Brain pericyte (primary cell): Measurements from ENCODE around the gene TBXT.
"Not testable (repeated sequence)": the region's sequence is repeated elsewhere in the genome, so short reads cannot be mapped to it uniquely, and the experiment has no call there.

Experiments
- DNase-seq: peaks from one replicate; pipeline ENCODE4 v3.0.0-alpha.2; 2012; ENCODE audit warnings: low read depth, low spot score

TBXT gene

DNA sequence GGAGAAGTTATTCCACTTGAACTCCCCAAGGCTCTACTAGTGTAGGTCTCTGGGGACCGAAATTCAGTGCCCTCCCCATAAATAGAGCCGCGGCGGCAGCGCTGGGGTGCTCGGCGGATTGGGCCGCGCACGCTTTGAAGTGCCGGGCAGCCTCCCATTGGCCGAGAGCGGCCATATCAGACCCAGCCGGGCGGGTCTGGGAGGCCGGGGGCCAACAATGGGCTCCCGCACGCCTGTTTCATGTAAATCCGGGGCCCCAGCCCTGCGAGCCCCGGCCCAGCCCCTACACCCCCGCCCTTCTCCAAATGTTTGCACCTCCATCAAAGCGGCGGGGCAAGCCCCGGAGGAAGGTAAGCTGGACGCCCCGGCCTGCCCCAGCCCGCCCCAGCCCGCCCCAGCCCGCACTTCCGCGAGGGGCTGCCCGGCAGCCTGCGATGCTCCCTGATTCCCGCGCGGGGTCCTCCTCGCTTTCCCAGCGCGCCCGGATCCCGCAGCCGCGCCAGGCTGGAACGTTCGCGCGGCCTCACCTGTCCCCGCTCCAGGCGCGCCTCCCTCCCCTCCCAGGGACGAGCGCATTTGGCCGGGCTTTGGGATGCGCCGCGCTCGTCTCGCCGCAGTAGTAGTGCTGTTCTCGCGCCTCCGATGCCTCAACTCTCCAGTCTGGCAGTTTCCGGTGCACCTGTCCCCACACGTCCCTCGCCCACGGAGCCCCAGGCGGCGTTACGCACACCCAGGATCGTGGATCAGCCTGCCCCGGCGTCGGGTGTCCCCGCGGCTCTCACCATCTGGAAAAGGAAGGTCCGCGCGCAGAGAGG is at the start of gene TBXT:
TBXT (minus strand) TSS at position 51 of the 815 bp plus-strand sequence. CDS start 260 bp downstream, outside the sequence.
- no peak for DNase-seq

DNA sequence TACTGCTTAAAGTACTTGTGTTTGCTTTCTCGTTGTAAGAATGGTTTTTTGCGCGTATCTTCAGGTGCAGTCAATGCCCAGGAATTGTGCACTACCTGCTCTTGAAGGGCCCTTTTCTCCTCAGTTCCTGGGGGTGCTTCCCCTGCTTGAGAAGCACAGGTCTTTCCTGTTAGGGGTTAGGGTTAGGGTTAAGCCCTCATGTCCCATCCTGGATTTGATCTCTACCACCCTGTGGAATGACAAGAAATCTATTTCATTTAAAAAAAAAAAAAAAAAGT is 39.6 kb upstream of the TBXT start:
- DNase-seq, result no peak

GRCh38 chr6:166206510-166207283 is 39.0 kb upstream of the TBXT start:
- DNase-seq, result no peak

DNA sequence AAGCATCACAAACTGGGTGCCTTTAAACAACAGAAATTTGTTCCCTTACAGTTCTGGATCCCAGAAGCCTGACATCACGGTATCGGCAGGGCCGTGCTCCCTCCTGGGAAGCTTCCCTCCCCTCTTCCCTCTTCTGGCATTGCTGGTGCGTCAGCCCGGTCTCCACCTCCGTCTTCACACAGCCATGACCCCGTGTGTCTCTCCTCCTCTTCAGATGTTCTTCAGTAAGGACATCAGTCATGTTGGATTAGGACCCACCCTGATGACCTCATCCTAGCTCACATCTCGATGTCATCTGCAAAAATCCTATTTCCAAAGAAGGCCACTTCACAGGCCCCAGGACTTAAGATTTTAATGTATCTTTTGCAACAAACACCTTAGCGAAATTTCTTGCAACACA is 38.4 kb upstream of the TBXT start:
- no peak for DNase-seq

GRCh38 chr6:166204852-166205650 is 37.4 kb upstream of the TBXT start:
- no peak for DNase-seq

- no peak for DNase-seq
Measured at GRCh38 chr6:166203641-166204222, 36.1 kb upstream of the TBXT start.

DNA sequence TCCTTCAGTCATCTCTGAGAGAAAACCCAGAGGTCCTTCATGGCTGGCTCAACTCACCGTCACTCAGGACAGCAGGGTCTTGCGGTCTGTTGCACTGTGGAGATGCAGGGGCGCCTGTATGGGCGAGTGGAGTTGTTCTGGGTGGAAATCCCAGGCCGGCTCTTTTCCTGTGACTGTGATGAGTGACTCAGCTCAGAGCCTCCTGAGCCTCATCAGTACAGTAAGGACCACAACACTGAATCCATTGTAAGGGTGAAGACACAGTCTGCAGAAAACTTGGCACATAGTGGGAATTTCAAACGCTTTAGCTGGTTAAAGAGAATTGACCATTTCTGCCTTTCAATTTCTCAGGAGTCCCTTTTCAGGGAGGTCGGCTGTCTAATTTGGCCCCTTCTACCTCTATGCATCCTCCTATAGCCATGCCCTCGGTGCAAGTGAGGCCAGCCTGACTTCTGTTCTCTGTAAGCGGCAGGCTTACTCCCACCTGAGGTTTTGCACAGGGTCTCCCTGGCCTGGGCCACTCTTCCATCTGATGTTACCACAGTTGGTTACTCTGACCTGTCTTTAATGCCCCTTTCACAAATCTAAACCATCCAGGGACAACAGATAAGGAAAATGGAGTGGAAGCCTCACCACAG is 35.5 kb upstream of the TBXT start:
- no peak for DNase-seq

DNA sequence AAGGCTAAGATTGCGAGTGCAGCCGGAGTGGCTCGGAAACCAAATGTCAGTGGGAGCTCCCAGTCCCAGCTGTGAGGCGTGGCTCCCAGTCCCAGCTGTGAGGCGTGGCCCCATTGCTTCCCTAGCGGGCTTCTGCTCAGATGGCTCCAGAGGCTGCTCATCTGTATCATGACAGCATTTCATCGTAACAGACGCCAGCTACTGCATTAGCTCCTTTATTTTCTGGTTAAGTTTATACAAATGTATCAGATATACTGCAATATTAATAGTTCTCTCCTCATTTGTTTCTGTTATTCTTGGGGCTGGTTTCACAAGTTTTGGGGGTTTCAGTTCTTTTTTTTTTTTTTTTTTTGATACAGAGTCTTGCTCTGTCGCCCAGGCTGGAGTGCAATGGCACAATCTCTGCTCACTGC is 34.7 kb upstream of the TBXT start:
- DNase-seq, result no peak

- DNase-seq, result no peak
Measured at GRCh38 chr6:166201878-166202277, 34.2 kb upstream of the TBXT start.

DNA sequence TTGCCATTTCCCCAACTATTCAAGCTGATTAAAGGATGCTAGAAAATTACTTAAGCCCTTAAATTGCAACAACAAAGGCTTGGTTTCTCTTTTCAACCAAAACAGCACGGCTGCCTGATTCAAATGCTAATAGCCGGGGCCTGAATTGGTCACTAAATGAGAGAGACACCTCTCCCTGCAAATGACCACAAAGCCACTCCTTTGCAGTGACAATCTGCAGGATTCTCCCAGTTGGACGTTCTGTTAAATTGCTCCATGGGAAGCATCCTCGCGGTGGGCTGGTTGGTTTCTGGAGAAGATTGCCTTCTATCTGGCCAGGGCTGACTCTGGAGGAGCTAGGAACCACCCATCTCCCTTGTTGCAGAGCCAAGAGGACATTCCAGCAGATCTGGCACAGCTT is 29.7 kb upstream of the TBXT start:
- no peak for DNase-seq

DNA sequence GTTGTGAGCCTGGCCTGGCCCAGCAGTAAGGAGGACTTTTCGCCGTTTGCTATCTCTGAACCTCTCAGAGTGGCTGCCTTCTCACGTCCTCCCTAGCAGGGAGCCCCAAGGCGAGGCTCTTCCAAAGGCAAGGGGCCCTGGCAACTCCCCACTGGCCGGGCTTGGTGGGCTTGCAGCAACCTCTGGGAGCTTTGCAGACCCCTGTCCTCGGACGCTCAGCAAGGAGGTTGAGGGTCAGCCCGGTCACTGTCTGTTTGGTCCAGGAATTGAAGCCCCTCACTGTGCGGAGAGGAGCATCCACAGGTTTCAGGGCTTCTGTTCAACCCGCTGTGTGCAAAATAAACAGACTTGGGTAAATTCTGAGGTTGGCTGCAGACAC is 28.2 kb upstream of the TBXT start:
- no peak for DNase-seq

GRCh38 chr6:166194914-166195859 is 27.5 kb upstream of the TBXT start:
- DNase-seq, result no peak

- DNase-seq, result no peak
Measured at GRCh38 chr6:166192557-166192956, 24.9 kb upstream of the TBXT start.

DNA sequence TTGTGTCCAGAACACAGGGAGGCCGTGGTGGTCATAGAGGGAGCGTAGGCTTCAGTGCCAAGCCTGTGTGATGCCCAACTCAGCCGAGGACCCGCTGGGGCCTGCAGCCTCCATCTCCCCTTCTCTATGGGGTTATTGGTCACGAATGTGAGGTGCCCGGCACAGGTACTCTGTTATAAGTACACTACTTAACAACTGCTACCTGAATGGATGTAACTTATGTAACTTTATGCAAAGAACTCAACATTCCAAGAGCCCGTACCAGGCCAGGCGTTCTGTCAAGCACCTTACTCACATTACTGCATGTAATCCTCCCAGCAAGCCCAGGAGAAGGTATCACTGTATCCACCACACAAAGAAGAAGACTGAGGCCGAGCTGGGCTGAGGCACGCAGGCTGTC is 24.5 kb upstream of the TBXT start:
- DNase-seq, result no peak

GRCh38 chr6:166179704-166180103 is 12.1 kb upstream of the TBXT start:
- DNase-seq, result no peak

DNA sequence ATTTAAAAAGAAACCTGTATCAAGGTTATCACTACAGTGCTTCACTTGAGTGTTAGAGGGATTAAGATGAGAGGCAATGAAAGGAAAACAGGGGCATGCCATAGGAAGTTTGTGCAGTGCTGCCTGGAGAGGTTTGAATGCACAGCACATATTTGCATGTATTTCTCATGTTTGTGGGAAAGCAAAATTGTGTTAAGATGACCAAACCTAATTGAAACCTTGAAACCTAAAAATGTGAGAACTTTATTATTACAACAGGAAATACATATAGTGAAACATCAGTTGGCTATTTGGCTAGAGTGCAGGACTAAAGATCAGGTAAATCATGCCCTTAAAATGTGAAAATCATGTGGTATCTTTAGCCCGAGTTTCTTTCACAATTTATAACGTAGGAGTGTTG is 8.5 kb upstream of the TBXT start:
- DNase-seq, result no peak

GRCh38 chr6:166175093-166175492 is 7.4 kb upstream of the TBXT start:
- not testable (repeated sequence) for DNase-seq

GRCh38 chr6:166174031-166174430 is 6.4 kb upstream of the TBXT start:
- DNase-seq, result no peak

DNA sequence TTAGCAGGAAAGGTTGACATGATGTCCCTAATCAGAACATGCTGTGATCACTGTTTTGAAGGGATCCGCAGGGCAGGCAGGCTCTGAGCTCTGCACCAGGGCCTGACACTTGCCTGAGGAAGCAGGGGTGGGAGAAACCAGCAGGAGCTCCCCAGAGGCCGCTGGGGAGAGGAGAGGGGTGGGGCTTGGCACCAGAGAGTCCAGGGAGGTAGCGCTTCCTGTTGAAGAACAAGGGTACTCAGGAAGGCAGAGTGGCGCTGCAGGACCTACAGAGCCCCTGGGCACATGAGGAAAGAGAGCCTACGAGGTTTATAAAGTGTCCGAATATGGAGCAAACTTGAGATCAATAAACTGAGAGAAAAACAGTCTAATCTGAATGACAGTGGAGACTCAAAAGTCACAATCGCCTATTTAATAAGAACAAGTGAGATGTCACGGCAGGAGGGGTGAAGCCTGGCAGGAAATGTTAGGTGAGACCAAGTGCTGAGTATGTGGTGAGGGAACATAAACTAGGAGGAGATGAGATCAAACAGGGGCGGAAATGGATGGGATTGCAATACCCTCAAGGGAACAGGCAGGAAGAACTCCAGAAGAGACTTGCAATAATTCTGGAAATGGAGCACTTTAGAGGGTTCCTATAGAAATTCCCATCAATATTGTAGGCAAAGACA is 5.8 kb upstream of the TBXT start:
- DNase-seq, result no peak

DNA sequence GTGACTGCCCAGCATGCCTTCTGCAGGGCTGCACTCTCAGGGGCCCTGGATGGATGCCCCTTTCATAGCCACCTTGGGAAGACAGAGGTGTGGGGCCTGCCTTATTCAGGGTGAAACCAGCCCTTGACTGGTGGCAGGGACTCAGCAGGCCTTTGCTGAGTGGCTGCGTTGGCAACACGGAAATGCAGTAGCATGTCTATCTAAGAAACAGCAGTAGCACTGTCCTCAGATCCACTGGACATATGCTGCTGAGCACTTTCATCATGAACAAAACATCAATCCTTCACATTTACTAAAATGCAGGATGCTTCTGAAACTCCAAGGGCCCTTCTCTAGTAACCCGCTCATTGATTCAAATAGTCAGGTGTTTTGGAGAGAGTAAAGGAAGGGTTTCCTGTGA is 4.9 kb upstream of the TBXT start:
- no peak for DNase-seq
